ENCODE data around the gene GNPDA2. TPM values are rescaled to one million over a fixed set of nuclear protein-coding genes. Genes with fewer than 3 reads are reported as not detected.

Gene GNPDA2
- total and polyA plus RNA-seq, 9 of the 15 experiments (the other 6 are each of a cell fraction or from before 2014, with no cell fraction given): 10.6 to 20.4 (median 13.0) TPM

GRCh38 chr4:44678094-44679041 is 48.0 kb downstream of the GNPDA2 start, which contains the start of gene GUF1 (continued):
- TF ChIP-seq AFF1 (IDR thresholded peaks at IDR 0.05; ENCODE audit: low read depth in 1 of 2, partially characterized antibody in 2 of 2): peak in 1 of 2 experiments; percentile 21
- TF ChIP-seq HDAC1 (IDR thresholded peaks at IDR 0.05): peak in 1 of 2 experiments; percentile 94; a peak in 2 of 4 replicates
- no peak for TF ChIP-seq CREB5 (CRISPR knock-in tag; IDR thresholded peaks at IDR 0.05)
- TF ChIP-seq POLR2G (IDR thresholded peaks at IDR 0.05; ENCODE audit: low read depth, low read length): peak; percentile 89
- 0 out of 2 replicates have a peak, but pooled peaks have one; percentile 11 for TF ChIP-seq MTA3 (IDR thresholded peaks at IDR 0.05; ENCODE audit: borderline replicate concordance)
- no peak for TF ChIP-seq EP300 (IDR thresholded peaks at IDR 0.05; ENCODE audit: low read length)
- TF ChIP-seq HCFC1 (IDR thresholded peaks at IDR 0.05; ENCODE audit: low read depth, low read length): peak; percentile 80
- no peak for TF ChIP-seq NR4A1 (CRISPR knock-in tag; IDR thresholded peaks at IDR 0.05)
- TF ChIP-seq NR4A1 (tag; IDR thresholded peaks at IDR 0.05): no peak
- TF ChIP-seq ZMIZ1 (IDR thresholded peaks at IDR 0.05; ENCODE audit: low read depth in 2 of 2, low read length in 2 of 2): no peak
- TF ChIP-seq ZNF133 (CRISPR knock-in tag; IDR thresholded peaks at IDR 0.05): no peak
- peak; percentile 96 for TF ChIP-seq PHF20 (IDR thresholded peaks at IDR 0.05; ENCODE audit: partially characterized antibody)
- TF ChIP-seq ZNF75A (CRISPR knock-in tag; IDR thresholded peaks at IDR 0.05): no peak
- TF ChIP-seq ATF6 (CRISPR knock-in tag; IDR thresholded peaks at IDR 0.05): 0 out of 2 replicates have a peak, but pooled peaks have one; percentile 42
- no peak for TF ChIP-seq TAL1 (IDR thresholded peaks at IDR 0.05)

Data from K562 (cell line).